Trophoblast cell (in vitro differentiated cells and primary cell): ENCODE measurements around the gene POLR2B.
A peak's percentile ranks its signal among the peaks of the same experiment; 100 is the strongest.

Source experiments
- DNase-seq, 2 donors: peaks; one replicate each; pipeline ENCODE4 v3.0.0-alpha.2; 2016
- H2AFZ ChIP-seq: 2 replicates; pipeline ENCODE4 v1.6.1; 2013; ENCODE audit warnings: low read length, moderate library complexity, mild to moderate bottlenecking; ENCODE audit not compliant: insufficient read depth, poor library complexity
- H2AK5ac ChIP-seq: 2 replicates; pipeline ENCODE4 v1.6.1; 2013; ENCODE audit warnings: mild to moderate bottlenecking, low read length
- H2BK120ac ChIP-seq: 2 replicates; pipeline ENCODE4 v1.6.1; 2013; ENCODE audit warnings: low read length, mild to moderate bottlenecking, moderate library complexity; ENCODE audit not compliant: insufficient read depth, poor library complexity
- H2BK12ac ChIP-seq: 2 replicates; pipeline ENCODE4 v1.6.1; 2013; ENCODE audit warnings: mild to moderate bottlenecking, low read length, moderate library complexity
- H2BK5ac ChIP-seq: 2 replicates; pipeline ENCODE4 v1.6.1; 2013; ENCODE audit warnings: low read length, low read depth, moderate library complexity, mild to moderate bottlenecking; ENCODE audit not compliant: poor library complexity
- H3K14ac ChIP-seq: 2 replicates; pipeline ENCODE4 v1.6.1; 2013; ENCODE audit warnings: mild to moderate bottlenecking, low read length
- H3K18ac ChIP-seq: 2 replicates; pipeline ENCODE4 v1.6.1; 2013; ENCODE audit warnings: mild to moderate bottlenecking, low read length
- H3K23ac ChIP-seq: 2 replicates; pipeline ENCODE4 v1.6.1; 2013; ENCODE audit warnings: low read length
- H3K27ac ChIP-seq: 2 replicates; pipeline ENCODE4 v1.5.1; 2013; ENCODE audit warnings: low read depth, mild to moderate bottlenecking, inconsistent platforms, low read length, moderate library complexity
- H3K27me3 ChIP-seq: 2 replicates; pipeline ENCODE4 v1.6.1; 2013; ENCODE audit warnings: inconsistent platforms, mild to moderate bottlenecking, low read length, moderate library complexity; ENCODE audit not compliant: insufficient read depth
- H3K36me3 ChIP-seq, 2 experiments: 1 replicate in 1 of 2; 2 replicates in 1 of 2; pipeline ENCODE4 v1.6.1; 2013; ENCODE audit warnings: low read length in 2 of 2, mild to moderate bottlenecking in 2 of 2, moderate library complexity in 1 of 2; ENCODE audit not compliant: insufficient read depth in 2 of 2, control insufficient read depth in 1 of 2
- H3K4ac ChIP-seq: 2 replicates; pipeline ENCODE4 v1.6.1; 2013; ENCODE audit warnings: low read depth, mild to moderate bottlenecking, low read length, moderate library complexity
- H3K4me1 ChIP-seq, 2 experiments: 1 replicate in 1 of 2; 2 replicates in 1 of 2; pipeline ENCODE4 v1.6.1; 2013; ENCODE audit warnings: low read length in 2 of 2, mild to moderate bottlenecking in 2 of 2, moderate library complexity in 1 of 2; ENCODE audit not compliant: insufficient read depth in 2 of 2, control insufficient read depth in 1 of 2
- H3K4me2 ChIP-seq: 2 replicates; pipeline ENCODE4 v1.6.1; 2013; ENCODE audit warnings: inconsistent platforms, mild to moderate bottlenecking, low read length, moderate library complexity
- H3K4me3 ChIP-seq: 2 replicates; pipeline ENCODE4 v1.5.1; 2013; ENCODE audit warnings: mild to moderate bottlenecking, low read depth, low read length, inconsistent platforms
- H3K79me1 ChIP-seq: one replicate; pipeline ENCODE4 v1.6.1; 2013; ENCODE audit warnings: low read length
- H3K79me2 ChIP-seq: 2 replicates; pipeline ENCODE4 v1.6.1; 2013; ENCODE audit warnings: low read length, mild to moderate bottlenecking; ENCODE audit not compliant: control insufficient read depth, insufficient read depth, poor library complexity
- H3K9ac ChIP-seq: 2 replicates; pipeline ENCODE4 v1.6.1; 2013; ENCODE audit warnings: mild to moderate bottlenecking, low read length
- H3K9me3 ChIP-seq: 2 replicates; pipeline ENCODE4 v1.6.1; 2013; ENCODE audit warnings: low read depth, mild to moderate bottlenecking, control low read depth, inconsistent platforms, low read length; ENCODE audit not compliant: insufficient read depth
- H4K12ac ChIP-seq: 2 replicates; pipeline ENCODE4 v1.6.1; 2013; ENCODE audit warnings: low read depth, mild to moderate bottlenecking, low read length, moderate library complexity
- H4K8ac ChIP-seq: 2 replicates; pipeline ENCODE4 v1.6.1; 2013; ENCODE audit warnings: low read depth, mild to moderate bottlenecking, low read length, moderate library complexity
- H4K91ac ChIP-seq: one replicate; pipeline ENCODE4 v1.6.1; 2013; ENCODE audit warnings: low read depth, mild to moderate bottlenecking, low read length, moderate library complexity
- WGBS: extraction: QIAGEN DNeasy Blood & Tissue Kit; methylation state at CpG from one replicate; pipeline ENCODE4 v1.1.7; 2013; ENCODE audit warnings: missing lambda C conversion rate; ENCODE audit not compliant: insufficient read length, insufficient coverage; ENCODE audit errors: extremely low coverage; 5-methylcytosine and 5-hydroxymethylcytosine counted together

Gene POLR2B

GRCh38 chr4:57020467-57021101 lies 41.9 kb downstream of the POLR2B start:
- Histone ChIP-seq H4K91ac (no peak overlapping the region), H2AFZ (no peak overlapping the region), H3K4me2 (no peak overlapping the region), H3K36me3 (peaks cover 14 to 30% of the 10 kb centered on the region in 2 experiments), H3K27ac (no peak overlapping the region), H2BK5ac (no peak overlapping the region), H3K9ac (no peak overlapping the region), H3K9me3 (no peaks in the 10 kb centered on the region), H3K18ac (no peak overlapping the region), H2BK12ac (no peak overlapping the region), H3K4me3 (no peak overlapping the region), H3K4ac (no peak overlapping the region), H4K8ac (no peak overlapping the region), H3K23ac (no peak overlapping the region), H3K79me1 (no peaks in the 10 kb centered on the region), H3K14ac (no peak overlapping the region), H2BK120ac (no peak overlapping the region), H3K4me1 (no peaks in the 10 kb centered on the region), H3K79me2 (no peaks in the 10 kb centered on the region), H3K27me3 (no peaks in the 10 kb centered on the region), H4K12ac (no peak overlapping the region), H2AK5ac (no peak overlapping the region)
- peak in 1 of 2 donors; percentile 7 for DNase-seq
- no CpG with 5 or more reads among the region's 5 CpGs for WGBS

DNA sequence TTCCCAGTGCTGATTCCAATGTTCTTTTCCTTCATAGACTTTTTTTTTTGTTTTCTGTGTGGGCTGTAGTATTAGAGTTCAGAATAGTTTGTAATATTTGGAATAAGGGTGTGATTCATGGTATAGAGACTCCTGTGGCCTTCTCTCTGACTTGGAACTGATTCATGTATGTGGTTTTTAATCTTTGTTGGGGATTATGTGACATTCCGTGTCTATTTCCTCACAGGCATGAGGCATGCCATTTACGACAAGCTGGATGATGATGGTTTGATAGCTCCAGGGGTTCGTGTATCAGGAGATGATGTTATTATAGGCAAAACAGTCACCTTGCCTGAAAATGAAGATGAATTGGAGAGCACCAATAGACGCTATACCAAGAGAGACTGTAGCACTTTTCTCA lies 44.4 kb downstream of the POLR2B start:
- Histone ChIP-seq H3K4me3 (no peak overlapping the region), H2AFZ (no peak overlapping the region), H3K79me2 (no peaks in the 10 kb centered on the region), H3K9ac (no peak overlapping the region), H4K91ac (no peak overlapping the region), H3K36me3 (peaks cover 21 to 38% of the 10 kb centered on the region in 2 experiments), H2AK5ac (no peak overlapping the region), H3K4me2 (no peak overlapping the region), H3K14ac (no peak overlapping the region), H3K27ac (no peak overlapping the region), H2BK120ac (no peak overlapping the region), H4K8ac (no peak overlapping the region), H4K12ac (no peak overlapping the region), H3K9me3 (no peaks in the 10 kb centered on the region), H3K4me1 (no peaks in the 10 kb centered on the region), H3K79me1 (no peaks in the 10 kb centered on the region), H3K27me3 (no peaks in the 10 kb centered on the region), H2BK5ac (no peak overlapping the region), H2BK12ac (no peak overlapping the region), H3K23ac (no peak overlapping the region), H3K4ac (no peak overlapping the region), H3K18ac (no peak overlapping the region)
- DNase-seq = no peak
- WGBS = no CpG with 5 or more reads among the region's 4 CpGs

DNA sequence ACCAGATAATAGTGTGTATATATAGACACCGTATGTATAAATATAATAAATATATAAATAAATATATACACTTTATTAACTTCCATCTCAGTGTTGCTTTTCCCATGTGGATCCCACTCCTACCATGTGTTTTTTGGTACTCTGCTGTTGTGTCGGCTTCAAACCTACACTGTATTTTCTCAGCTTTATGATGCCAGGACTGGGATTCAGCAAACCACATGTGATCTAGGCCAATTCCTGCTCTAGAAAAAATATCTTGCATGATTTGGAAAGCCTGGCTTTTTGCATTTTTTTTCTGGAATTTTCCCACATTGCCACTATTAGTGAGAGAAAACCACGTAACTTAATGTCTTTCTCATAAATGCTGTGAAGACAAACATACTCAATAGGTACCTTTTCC lies 55.8 kb downstream of the POLR2B start:
- H2BK12ac ChIP-seq = no peak overlapping the region
- no peak overlapping the region for H2BK5ac ChIP-seq
- no peak overlapping the region for H3K23ac ChIP-seq
- peaks cover 2 to 4% of the 10 kb centered on the region in 2 experiments for H3K4me1 ChIP-seq
- no peak overlapping the region for H3K14ac ChIP-seq
- no peak overlapping the region for H4K91ac ChIP-seq
- WGBS = no CpG with 5 or more reads among the region's 3 CpGs
- no peak overlapping the region for H2AK5ac ChIP-seq
- H2AFZ ChIP-seq = no peak overlapping the region
- no peak overlapping the region for H3K4ac ChIP-seq
- no peaks in the 10 kb centered on the region for H3K79me2 ChIP-seq
- no peaks in the 10 kb centered on the region for H3K27me3 ChIP-seq
- H3K4me3 ChIP-seq = no peak overlapping the region
- H3K36me3 ChIP-seq = peaks cover 13 to 25% of the 10 kb centered on the region in 2 experiments
- H4K12ac ChIP-seq = no peak overlapping the region
- peaks cover 5% of the 10 kb centered on the region for H3K79me1 ChIP-seq
- H3K27ac ChIP-seq = no peak overlapping the region
- H4K8ac ChIP-seq = no peak overlapping the region
- no peak for DNase-seq
- no peak overlapping the region for H3K18ac ChIP-seq
- H3K4me2 ChIP-seq = no peak overlapping the region
- H3K9me3 ChIP-seq = no peaks in the 10 kb centered on the region
- no peak overlapping the region for H2BK120ac ChIP-seq
- no peak overlapping the region for H3K9ac ChIP-seq

DNA sequence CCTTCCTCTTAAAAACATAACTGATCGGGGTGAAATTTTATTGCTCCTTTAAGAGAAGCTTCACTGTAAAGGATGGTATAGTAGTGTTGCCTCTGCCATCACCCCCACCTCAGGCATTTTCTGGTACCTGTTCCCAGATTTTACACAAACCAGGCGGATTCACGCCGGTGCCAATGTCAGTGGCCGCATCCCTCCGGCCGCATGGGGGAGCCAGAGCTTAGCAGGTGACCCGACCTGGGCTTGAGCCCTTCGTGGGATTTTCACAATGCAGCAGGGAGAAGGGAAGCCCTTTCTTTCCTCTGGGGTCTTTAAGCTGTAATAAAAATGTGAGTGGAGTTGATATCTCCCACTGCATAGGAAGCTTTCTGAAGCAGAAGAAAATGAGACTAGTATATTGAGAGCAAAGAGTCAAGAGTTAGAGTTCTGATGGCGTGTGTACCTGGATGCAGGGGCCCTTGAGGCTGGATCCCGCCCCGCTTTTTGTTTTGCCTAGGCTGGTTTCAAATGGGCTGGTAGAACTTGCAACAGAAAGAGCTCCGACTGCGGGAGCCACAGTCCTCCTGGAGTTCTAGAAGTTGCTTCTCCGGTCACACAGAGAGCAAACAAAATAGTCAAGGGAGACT lies 59.4 kb downstream of the POLR2B start:
- Histone ChIP-seq H4K12ac (no peak overlapping the region), H3K4me3 (no peak overlapping the region), H3K18ac (no peak overlapping the region), H4K8ac (peak overlapping the region; percentile 17), H3K36me3 (peaks cover 25% of the 10 kb centered on the region in 2 experiments), H4K91ac (peak overlapping the region; percentile 81), H3K27me3 (no peaks in the 10 kb centered on the region), H3K4ac (no peak overlapping the region), H2AFZ (no peak overlapping the region), H3K23ac (no peak overlapping the region), H2BK5ac (peak overlapping the region; percentile 67), H3K79me1 (peaks cover 23% of the 10 kb centered on the region), H2AK5ac (peak overlapping the region; percentile 76), H3K9ac (no peak overlapping the region), H3K4me1 (peaks cover 15 to 20% of the 10 kb centered on the region in 2 experiments), H3K14ac (peak overlapping the region; percentile 73), H3K79me2 (peaks cover 5% of the 10 kb centered on the region), H2BK12ac (peak overlapping the region; percentile 37), H3K9me3 (no peaks in the 10 kb centered on the region), H3K4me2 (no peak overlapping the region), H3K27ac (peak overlapping the region; percentile 42), H2BK120ac (peak overlapping the region; percentile 61)
- DNase-seq = peak; percentile 30 to 74
- WGBS = no CpG with 5 or more reads among the region's 15 CpGs
